HL-60 (cell line): ENCODE results near the gene CHCHD6.

Experiments used
- GABPA ChIP-seq: IDR thresholded peaks from 2 replicates; pipeline ENCODE4 v1.6.1; 2012; ENCODE audit warnings: low read depth
- POLR2AphosphoS5 ChIP-seq: IDR thresholded peaks from 2 replicates; pipeline ENCODE4 v1.6.1; 2012; ENCODE audit warnings: low read depth
- SPI1 ChIP-seq: IDR thresholded peaks from 2 replicates; pipeline ENCODE4 v1.6.1; 2012; ENCODE audit warnings: low read depth, mild to moderate bottlenecking, borderline replicate concordance
- TF ChIP-seq, protein P1 (sequence below): IDR thresholded peaks from one replicate; pipeline ENCODE4 v1.5.1; 2011; ENCODE audit warnings: low read length, control low read depth, inconsistent platforms; ENCODE audit not compliant: insufficient read depth

GRCh38 chr3:127003601-127004280, 299.7 kb downstream of the CHCHD6 start:
- TF ChIP-seq POLR2AphosphoS5 (no peak), GABPA (no peak), SPI1 (no peak)
- TF ChIP-seq, protein P1, sequence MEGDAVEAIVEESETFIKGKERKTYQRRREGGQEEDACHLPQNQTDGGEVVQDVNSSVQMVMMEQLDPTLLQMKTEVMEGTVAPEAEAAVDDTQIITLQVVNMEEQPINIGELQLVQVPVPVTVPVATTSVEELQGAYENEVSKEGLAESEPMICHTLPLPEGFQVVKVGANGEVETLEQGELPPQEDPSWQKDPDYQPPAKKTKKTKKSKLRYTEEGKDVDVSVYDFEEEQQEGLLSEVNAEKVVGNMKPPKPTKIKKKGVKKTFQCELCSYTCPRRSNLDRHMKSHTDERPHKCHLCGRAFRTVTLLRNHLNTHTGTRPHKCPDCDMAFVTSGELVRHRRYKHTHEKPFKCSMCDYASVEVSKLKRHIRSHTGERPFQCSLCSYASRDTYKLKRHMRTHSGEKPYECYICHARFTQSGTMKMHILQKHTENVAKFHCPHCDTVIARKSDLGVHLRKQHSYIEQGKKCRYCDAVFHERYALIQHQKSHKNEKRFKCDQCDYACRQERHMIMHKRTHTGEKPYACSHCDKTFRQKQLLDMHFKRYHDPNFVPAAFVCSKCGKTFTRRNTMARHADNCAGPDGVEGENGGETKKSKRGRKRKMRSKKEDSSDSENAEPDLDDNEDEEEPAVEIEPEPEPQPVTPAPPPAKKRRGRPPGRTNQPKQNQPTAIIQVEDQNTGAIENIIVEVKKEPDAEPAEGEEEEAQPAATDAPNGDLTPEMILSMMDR = no peak
